HL-60 (cell line): ENCODE results near the gene ECSCR.

Experiments
- POLR2AphosphoS5 ChIP-seq: IDR thresholded peaks from 2 replicates; pipeline ENCODE4 v1.6.1; 2012; ENCODE audit warnings: low read depth
- TF ChIP-seq, protein P1 (sequence below): IDR thresholded peaks from one replicate; pipeline ENCODE4 v1.5.1; 2011; ENCODE audit warnings: low read length, control low read depth, inconsistent platforms; ENCODE audit not compliant: insufficient read depth
- TF ChIP-seq, protein P2 (sequence below): IDR thresholded peaks from 2 replicates; pipeline ENCODE4 v1.6.1; 2012; ENCODE audit warnings: low read depth; ENCODE audit not compliant: insufficient replicate concordance

DNA sequence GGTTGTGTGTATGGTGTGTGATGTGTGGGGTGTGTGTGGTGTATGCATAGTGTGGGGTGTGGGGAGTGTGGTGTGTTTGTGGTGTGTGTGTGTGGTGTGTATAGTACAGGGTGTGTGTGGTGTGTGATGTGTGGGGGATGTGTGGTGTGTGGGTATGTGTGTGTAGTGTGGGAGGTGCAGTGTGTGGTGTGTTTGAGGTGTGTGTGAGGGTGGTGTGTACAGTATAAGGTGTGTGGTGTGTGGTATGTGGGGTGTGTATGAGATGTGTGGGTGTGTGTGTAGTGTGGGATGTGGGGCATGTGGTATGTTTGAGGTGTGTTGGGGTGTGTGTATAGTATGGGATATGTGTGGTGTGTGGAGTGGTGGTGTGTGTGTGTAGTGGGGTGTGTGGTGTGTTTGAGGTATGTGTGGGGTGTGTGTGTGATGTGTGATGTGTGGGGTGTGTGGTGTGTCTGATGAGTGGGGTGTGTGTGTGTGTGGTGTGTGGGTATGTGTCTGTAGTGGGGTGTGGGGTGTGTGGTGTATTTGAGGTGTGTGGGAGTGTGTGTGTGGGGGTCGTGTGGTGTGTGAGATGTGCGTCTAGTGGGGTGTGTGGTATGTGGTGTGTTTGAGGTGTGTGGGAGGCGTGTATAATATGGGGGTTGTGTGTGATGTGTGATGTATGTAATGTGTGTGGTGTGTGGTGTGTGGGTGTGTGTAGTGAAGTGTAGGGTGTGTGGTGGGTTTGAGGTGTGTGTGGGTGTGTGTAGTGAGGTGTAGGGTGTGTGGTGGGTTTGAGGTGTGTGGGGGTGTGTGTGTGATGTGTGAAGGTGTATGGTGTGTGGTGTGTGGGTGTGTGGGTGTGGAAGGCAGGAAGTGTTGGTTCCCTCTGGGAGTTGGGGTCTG lies 8.6 kb downstream of the ECSCR start:
- TF ChIP-seq, protein P1, sequence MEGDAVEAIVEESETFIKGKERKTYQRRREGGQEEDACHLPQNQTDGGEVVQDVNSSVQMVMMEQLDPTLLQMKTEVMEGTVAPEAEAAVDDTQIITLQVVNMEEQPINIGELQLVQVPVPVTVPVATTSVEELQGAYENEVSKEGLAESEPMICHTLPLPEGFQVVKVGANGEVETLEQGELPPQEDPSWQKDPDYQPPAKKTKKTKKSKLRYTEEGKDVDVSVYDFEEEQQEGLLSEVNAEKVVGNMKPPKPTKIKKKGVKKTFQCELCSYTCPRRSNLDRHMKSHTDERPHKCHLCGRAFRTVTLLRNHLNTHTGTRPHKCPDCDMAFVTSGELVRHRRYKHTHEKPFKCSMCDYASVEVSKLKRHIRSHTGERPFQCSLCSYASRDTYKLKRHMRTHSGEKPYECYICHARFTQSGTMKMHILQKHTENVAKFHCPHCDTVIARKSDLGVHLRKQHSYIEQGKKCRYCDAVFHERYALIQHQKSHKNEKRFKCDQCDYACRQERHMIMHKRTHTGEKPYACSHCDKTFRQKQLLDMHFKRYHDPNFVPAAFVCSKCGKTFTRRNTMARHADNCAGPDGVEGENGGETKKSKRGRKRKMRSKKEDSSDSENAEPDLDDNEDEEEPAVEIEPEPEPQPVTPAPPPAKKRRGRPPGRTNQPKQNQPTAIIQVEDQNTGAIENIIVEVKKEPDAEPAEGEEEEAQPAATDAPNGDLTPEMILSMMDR: no peak
- no peak for TF ChIP-seq POLR2AphosphoS5
- TF ChIP-seq, protein P2, sequence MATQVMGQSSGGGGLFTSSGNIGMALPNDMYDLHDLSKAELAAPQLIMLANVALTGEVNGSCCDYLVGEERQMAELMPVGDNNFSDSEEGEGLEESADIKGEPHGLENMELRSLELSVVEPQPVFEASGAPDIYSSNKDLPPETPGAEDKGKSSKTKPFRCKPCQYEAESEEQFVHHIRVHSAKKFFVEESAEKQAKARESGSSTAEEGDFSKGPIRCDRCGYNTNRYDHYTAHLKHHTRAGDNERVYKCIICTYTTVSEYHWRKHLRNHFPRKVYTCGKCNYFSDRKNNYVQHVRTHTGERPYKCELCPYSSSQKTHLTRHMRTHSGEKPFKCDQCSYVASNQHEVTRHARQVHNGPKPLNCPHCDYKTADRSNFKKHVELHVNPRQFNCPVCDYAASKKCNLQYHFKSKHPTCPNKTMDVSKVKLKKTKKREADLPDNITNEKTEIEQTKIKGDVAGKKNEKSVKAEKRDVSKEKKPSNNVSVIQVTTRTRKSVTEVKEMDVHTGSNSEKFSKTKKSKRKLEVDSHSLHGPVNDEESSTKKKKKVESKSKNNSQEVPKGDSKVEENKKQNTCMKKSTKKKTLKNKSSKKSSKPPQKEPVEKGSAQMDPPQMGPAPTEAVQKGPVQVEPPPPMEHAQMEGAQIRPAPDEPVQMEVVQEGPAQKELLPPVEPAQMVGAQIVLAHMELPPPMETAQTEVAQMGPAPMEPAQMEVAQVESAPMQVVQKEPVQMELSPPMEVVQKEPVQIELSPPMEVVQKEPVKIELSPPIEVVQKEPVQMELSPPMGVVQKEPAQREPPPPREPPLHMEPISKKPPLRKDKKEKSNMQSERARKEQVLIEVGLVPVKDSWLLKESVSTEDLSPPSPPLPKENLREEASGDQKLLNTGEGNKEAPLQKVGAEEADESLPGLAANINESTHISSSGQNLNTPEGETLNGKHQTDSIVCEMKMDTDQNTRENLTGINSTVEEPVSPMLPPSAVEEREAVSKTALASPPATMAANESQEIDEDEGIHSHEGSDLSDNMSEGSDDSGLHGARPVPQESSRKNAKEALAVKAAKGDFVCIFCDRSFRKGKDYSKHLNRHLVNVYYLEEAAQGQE: no peak
